Peyer's patch (tissue), 4 donors: ENCODE measurements around the gene EPHB1.

Experiments used
- CTCF ChIP-seq, 6 experiments: fragments of 450-650 bp in 4 of 6; fragments of 200-600 bp in 2 of 6; sonication (generic) in 1 of 6; IDR thresholded peaks; one replicate each; pipeline ENCODE4 v1.5.1; 2017 to 2019; ENCODE audit warnings: antibody characterized with exemption in 6 of 6, mild to moderate bottlenecking in 3 of 6, moderate library complexity in 1 of 6
- POLR2A ChIP-seq, 2 donors: fragments of 450-650 bp; IDR thresholded peaks; one replicate each; pipeline ENCODE4 v1.5.1; 2017; ENCODE audit warnings: antibody characterized with exemption in 2 of 2, mild to moderate bottlenecking in 2 of 2, moderate library complexity in 2 of 2

GRCh38 chr3:135077186-135077585 is 282.1 kb downstream of the EPHB1 start:
- TF ChIP-seq CTCF (IDR thresholded peaks at IDR 0.05) (no peak), POLR2A (IDR thresholded peaks at IDR 0.05) (no peak)
